NK-92 (cell line): ENCODE results near the gene ZMYND11.

Source experiments
- DNase-seq: peaks from one replicate; lab custom pipeline; 2025; ENCODE audit not compliant: unreplicated experiment; lab: John Stamatoyannopoulos, UW

Gene ZMYND11

GRCh38 chr10:191703-192518, 56.7 kb downstream of the ZMYND11 start:
- DNase-seq = no peak

DNA sequence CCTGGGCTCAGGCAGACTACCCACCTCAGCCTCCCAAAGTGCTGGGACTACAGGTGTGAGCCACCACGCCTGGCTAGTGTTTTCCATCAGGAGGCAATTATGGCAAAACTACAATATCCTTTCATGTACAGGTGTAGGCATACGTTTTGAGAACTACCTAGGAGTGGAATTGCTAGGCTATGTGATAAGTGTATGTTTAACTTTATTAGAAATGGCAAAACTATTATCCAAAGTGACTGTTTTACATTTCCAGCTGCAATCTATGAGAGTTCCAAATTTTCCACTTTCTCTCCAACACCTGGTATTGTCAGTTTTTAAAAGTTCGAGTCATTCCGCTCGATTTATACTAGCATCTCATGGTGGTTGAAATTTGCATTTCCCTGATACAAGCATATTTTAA, 59.0 kb downstream of the ZMYND11 start:
- no peak for DNase-seq

- DNase-seq = no peak
Observed at GRCh38 chr10:200405-200804, 65.2 kb downstream of the ZMYND11 start.

DNA sequence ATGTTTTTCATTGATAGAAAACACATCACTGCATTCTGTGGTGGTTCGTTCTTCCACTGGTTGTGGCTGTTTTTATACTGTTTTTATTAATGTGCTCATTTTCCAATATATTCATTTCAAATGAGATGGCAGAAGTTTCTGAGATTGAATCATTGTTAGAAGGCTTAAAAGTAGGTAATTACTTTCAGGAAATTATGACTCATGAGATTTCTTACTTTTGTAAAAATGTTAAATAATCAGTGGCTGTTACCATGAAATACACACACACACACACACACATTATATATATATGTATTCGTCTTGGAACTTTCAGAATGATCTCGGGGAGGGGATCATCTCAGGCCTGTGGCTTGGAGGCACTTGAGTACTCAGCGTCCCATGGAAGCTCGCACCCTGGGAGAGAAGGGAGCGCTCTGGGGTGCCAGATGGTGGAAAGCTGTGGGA, 66.1 kb downstream of the ZMYND11 start:
- no peak for DNase-seq

- no peak for DNase-seq
Observed at GRCh38 chr10:208616-209015, 73.4 kb downstream of the ZMYND11 start.

DNA sequence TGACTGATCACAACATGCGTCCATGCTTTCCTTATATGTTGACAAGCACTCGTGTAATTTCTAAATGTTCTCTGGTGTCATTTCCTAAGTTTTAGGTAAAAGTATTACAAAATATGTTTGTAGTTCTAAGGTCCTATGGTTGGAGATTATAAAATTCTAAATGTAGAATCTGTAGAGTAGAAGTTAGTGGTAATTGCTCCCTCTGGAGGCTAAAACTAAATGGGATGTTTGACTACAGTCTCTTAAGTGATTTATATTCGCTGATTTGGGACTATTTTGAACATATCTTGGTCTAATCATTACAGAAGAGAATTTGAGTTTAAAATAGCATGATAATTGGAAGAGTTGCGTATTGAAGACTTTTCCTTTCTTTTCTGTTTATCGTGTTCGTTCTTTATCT, 74.1 kb downstream of the ZMYND11 start:
- no peak for DNase-seq

GRCh38 chr10:210297-210696, 75.0 kb downstream of the ZMYND11 start:
- no peak for DNase-seq

DNA sequence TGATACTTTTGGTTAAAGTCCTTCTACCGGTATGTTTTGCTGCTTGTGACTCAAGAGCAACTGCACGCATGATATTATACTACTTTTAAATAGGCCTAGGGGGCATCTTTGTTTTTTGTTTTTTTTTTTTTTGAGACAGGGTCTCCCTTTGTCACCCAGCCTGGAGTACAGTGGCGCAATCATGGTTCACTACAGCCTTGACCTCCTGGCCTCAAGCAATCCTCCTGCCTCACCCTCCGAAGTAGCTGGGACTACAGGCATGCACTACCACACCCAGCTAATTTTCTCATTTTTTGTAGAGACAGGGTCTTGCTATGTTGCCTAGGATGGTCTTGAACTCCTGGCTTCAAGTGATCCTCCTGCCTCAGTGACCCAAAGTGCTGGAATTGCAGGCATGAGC, 80.2 kb downstream of the ZMYND11 start:
- DNase-seq = no peak

DNA sequence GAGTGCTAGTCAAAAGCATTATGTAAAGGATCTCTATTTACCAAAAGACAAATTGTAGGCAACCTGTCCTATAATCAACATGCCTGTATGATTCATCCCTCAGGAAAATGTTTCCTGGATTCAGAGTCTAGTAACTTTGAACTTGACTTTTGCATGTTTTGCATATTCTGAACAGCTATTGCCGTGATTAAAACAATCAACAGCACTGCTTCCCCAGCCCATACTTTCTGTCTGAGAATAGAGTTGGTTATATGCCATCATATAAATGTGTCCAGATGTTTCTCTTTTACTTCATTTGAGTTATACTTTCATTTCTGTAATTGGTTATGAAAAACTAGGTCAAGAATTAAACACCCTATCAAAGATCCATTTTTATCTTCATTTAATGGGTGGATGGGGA, 83.5 kb downstream of the ZMYND11 start:
- DNase-seq = no peak

GRCh38 chr10:219731-220472, 84.6 kb downstream of the ZMYND11 start:
- DNase-seq = no peak

DNA sequence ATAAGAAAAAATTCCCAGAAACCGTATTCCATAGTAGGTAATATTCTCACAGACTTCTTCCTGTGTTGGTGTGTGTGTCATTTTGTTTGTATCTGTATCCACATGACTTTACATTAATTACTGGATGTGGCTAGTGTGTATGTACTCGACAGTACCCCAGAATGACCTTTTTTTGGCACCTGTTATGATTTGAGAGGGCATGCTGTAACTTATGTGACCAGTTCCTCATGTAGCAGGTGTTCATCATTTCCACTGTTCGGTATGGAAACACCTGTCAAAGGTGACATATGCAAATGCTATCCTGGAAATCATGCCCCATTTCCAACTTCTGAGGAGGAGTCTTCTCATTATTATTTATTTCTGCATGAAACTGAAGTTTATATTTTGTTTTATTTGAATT, 89.3 kb downstream of the ZMYND11 start:
- no peak for DNase-seq

GRCh38 chr10:226018-226417, 90.8 kb downstream of the ZMYND11 start:
- DNase-seq = no peak

DNA sequence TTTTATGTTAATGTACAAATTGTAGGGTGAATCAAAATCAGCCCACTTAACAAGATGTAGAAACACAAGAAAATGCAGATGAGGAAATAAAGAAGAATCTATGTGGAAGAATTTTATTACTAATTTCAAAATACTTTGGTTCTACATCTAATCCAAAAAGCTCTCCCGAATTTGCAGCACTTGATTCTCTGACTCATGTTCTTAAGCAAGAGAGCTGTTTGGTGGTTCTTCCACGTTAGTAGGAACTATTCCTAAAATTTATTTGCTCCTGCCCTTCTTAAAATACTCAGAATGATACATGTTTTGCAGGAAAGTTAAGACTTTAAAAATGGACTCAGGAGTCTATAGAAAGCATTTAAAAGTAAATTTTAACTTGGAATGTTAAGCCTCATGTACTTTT, 91.8 kb downstream of the ZMYND11 start:
- DNase-seq = no peak

GRCh38 chr10:228366-228765, 93.1 kb downstream of the ZMYND11 start:
- no peak for DNase-seq

GRCh38 chr10:230758-231157, 95.5 kb downstream of the ZMYND11 start:
- DNase-seq = no peak

- DNase-seq = no peak
Observed at GRCh38 chr10:232061-232460, 96.8 kb downstream of the ZMYND11 start.

DNA sequence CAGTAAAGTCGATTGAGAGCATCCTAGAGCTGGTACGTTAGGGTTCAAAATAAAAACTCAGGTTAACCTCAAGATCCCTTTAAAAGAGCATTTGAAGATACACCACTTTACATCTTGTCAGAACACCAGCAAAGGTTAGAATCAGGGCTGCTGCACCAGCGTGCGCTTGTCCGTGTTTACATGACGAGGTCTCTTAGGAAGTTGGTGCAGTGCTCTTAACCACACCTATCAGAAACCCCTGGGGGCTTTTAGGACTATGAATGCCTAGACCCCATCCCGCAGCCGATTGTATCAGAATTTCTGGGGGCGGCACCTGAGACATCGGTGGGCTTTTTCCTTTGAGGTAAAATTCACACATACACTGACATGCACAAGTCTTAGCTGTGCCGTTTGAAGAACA, 97.6 kb downstream of the ZMYND11 start:
- DNase-seq = no peak

GRCh38 chr10:234708-235406, 99.6 kb downstream of the ZMYND11 start:
- DNase-seq = no peak

DNA sequence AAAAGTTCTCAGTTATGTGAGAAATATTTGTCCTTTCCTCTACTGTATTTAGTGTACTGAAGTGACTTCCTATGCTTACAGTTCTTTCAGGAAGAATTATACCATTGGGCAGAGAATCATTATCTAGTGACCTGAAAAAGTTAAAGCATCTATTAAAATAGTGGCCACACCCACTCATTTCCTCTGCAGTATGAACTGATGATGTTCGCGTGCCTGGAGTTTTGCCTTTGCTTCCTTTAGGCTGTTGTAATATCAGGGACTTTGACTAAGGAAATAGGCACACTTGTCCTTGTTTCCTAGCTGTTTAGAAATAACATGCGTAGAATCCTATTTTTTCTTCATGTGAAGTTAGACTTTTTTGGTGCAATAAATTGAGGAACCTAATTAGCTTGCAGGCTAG, 100.7 kb downstream of the ZMYND11 start:
- DNase-seq = no peak

DNA sequence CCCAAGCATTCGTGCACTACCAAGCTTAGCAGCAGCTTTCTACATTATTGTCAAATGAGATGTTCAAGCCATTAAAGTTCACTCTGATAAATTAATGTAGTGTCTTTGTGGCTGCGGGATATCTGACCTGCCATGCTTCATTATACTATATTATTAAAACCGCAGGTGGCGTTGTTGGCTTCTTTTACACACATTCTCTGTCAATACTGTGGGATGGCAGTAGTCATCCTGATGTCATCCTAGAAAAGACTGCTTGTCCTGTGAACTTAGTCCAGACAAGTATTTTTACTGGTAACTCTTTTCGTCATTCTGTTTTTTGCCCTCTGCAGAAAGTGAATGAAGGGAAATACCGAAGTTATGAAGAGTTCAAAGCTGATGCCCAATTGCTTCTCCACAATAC, 103.9 kb downstream of the ZMYND11 start:
- DNase-seq = no peak

DNA sequence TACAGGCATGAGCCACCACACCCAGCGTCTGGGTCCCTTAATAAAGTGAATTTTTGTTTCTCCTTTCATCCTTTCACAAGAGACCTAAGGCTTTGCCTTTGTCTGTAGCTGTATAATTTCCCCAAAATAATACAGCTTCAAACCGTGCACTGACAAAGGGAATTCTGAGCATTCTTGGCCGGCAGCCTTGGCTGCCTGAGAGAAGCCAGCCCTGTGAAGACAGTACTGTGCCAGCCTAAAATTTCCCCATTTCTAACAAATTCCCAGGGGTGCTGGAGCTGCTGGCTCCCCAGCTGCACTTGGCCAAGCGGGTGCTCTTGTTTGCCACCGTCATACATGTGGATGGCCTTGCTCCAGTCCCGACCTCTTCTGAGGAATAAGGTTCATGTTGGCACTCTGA, 106.2 kb downstream of the ZMYND11 start:
- no peak for DNase-seq
